H9 (cell line): ENCODE measurements around the gene MAPK8IP1. TPM values are rescaled to one million over a fixed set of nuclear protein-coding genes. Genes with fewer than 3 reads are reported as not detected.

Experiments
- DNase-seq: peaks from one replicate; pipeline ENCODE4 v3.0.0-alpha.2; 2017
- H2AFZ ChIP-seq: one replicate; pipeline ENCODE4 v1.6.1; 2013; ENCODE audit warnings: mild to moderate bottlenecking, low read length, control low read depth, moderate library complexity
- H2AK5ac ChIP-seq: 2 replicates; pipeline ENCODE4 v1.6.1; 2013; ENCODE audit warnings: low read length, control low read depth, mixed read lengths; ENCODE audit not compliant: insufficient read length
- H2BK120ac ChIP-seq: one replicate; pipeline ENCODE4 v1.6.1; 2013; ENCODE audit warnings: low read depth, mild to moderate bottlenecking, low read length, control low read depth, inconsistent platforms; ENCODE audit not compliant: poor library complexity, severe bottlenecking
- H2BK12ac ChIP-seq: 2 replicates; pipeline ENCODE4 v1.6.1; 2013; ENCODE audit warnings: low read length, control low read depth, mixed read lengths, low read depth; ENCODE audit not compliant: insufficient read length
- H2BK15ac ChIP-seq: 2 replicates; pipeline ENCODE4 v1.6.1; 2013; ENCODE audit warnings: low read depth, low read length, control low read depth
- H2BK20ac ChIP-seq: one replicate; pipeline ENCODE4 v1.6.1; 2013; ENCODE audit warnings: low read depth, mild to moderate bottlenecking, low read length, control low read depth, inconsistent platforms; ENCODE audit not compliant: poor library complexity, severe bottlenecking
- H2BK5ac ChIP-seq: 2 replicates; pipeline ENCODE4 v1.6.1; 2013; ENCODE audit warnings: low read length, control low read depth, mixed read lengths; ENCODE audit not compliant: insufficient read length
- H3K14ac ChIP-seq: 2 replicates; pipeline ENCODE4 v1.6.1; 2013; ENCODE audit warnings: low read length, control low read depth; ENCODE audit not compliant: insufficient read depth
- H3K18ac ChIP-seq: 2 replicates; pipeline ENCODE4 v1.6.1; 2013; ENCODE audit warnings: low read depth, mild to moderate bottlenecking, mixed read lengths, low read length, control low read depth; ENCODE audit not compliant: insufficient read length
- H3K23ac ChIP-seq: 2 replicates; pipeline ENCODE4 v1.6.1; 2013; ENCODE audit warnings: low read length, control low read depth, mixed read lengths, low read depth; ENCODE audit not compliant: insufficient read length
- H3K23me2 ChIP-seq: 2 replicates; pipeline ENCODE4 v1.6.1; 2013; ENCODE audit warnings: low read depth, mild to moderate bottlenecking, mixed read lengths, low read length, control low read depth; ENCODE audit not compliant: insufficient read length, poor library complexity, severe bottlenecking
- H3K27ac ChIP-seq: 2 replicates; pipeline ENCODE4 v1.5.1; 2013; ENCODE audit warnings: low read length, control low read depth, mixed read lengths, low read depth; ENCODE audit not compliant: insufficient read length
- H3K27me3 ChIP-seq: 2 replicates; pipeline ENCODE4 v1.6.1; 2013; ENCODE audit warnings: low read length, control low read depth, inconsistent platforms; ENCODE audit not compliant: insufficient read depth
- H3K4ac ChIP-seq: 2 replicates; pipeline ENCODE4 v1.6.1; 2013; ENCODE audit warnings: low read depth, mild to moderate bottlenecking, control low read depth, inconsistent platforms, low read length, moderate library complexity
- H3K4me1 ChIP-seq: 2 replicates; pipeline ENCODE4 v1.6.1; 2013; ENCODE audit warnings: low read length, control low read depth, inconsistent platforms; ENCODE audit not compliant: insufficient read depth
- H3K4me2 ChIP-seq: 2 replicates; pipeline ENCODE4 v1.6.1; 2013; ENCODE audit warnings: low read length, control low read depth, mixed read lengths; ENCODE audit not compliant: insufficient read length, insufficient read depth
- H3K56ac ChIP-seq: 2 replicates; pipeline ENCODE4 v1.6.1; 2013; ENCODE audit warnings: low read depth, mild to moderate bottlenecking, mixed read lengths, low read length, control low read depth; ENCODE audit not compliant: insufficient read length
- H3K79me1 ChIP-seq: 2 replicates; pipeline ENCODE4 v1.6.1; 2013; ENCODE audit warnings: low read depth, mild to moderate bottlenecking, moderate library complexity, low read length, control low read depth, inconsistent platforms; ENCODE audit not compliant: insufficient read depth, poor library complexity, severe bottlenecking
- H3K79me2 ChIP-seq: 2 replicates; pipeline ENCODE4 v1.6.1; 2013; ENCODE audit warnings: low read length, control low read depth, inconsistent platforms; ENCODE audit not compliant: insufficient read depth
- H3K9ac ChIP-seq: 2 replicates; pipeline ENCODE4 v1.6.1; 2013; ENCODE audit warnings: low read length, control low read depth, mixed read lengths; ENCODE audit not compliant: insufficient read length; ENCODE audit errors: extremely low read depth
- H3K9me3 ChIP-seq: one replicate; pipeline ENCODE4 v1.6.1; 2013; ENCODE audit warnings: low read depth, low read length, inconsistent platforms; ENCODE audit not compliant: control insufficient read depth
- H3T11ph ChIP-seq: one replicate; pipeline ENCODE4 v1.6.1; 2013; ENCODE audit warnings: mild to moderate bottlenecking, low read length, control low read depth, inconsistent platforms
- H4K20me1 ChIP-seq: one replicate; pipeline ENCODE4 v1.6.1; 2013; ENCODE audit not compliant: control insufficient read depth, insufficient read length, insufficient read depth
- H4K5ac ChIP-seq: 2 replicates; pipeline ENCODE4 v1.6.1; 2013; ENCODE audit warnings: low read depth, mild to moderate bottlenecking, mixed read lengths, low read length, control low read depth; ENCODE audit not compliant: insufficient read length
- H4K8ac ChIP-seq: replicated peaks from 2 replicates; pipeline ENCODE4 v1.6.1; 2013; ENCODE audit warnings: low read length, control low read depth, mixed read lengths, low read depth; ENCODE audit not compliant: insufficient read length
- H4K91ac ChIP-seq: 2 replicates; pipeline ENCODE4 v1.6.1; 2013; ENCODE audit warnings: low read depth, mild to moderate bottlenecking, moderate library complexity, mixed read lengths, low read length, control low read depth; ENCODE audit not compliant: insufficient read length
- H3K27ac Mint-ChIP-seq, 3 experiments: 2 replicates in 2 of 3; 3 replicates in 1 of 3; pipeline ENCODE4 v1.8.0; 2020 to 2021; ENCODE audit warnings: mixed read lengths in 3 of 3, mild to moderate bottlenecking in 1 of 3, moderate library complexity in 1 of 3
- H3K27me3 Mint-ChIP-seq: 2 replicates; pipeline ENCODE4 v1.8.0; 2021; ENCODE audit warnings: low read depth, mild to moderate bottlenecking, moderate library complexity, mixed read lengths
- H3K36me3 Mint-ChIP-seq, 3 experiments: 2 replicates in 2 of 3; 3 replicates in 1 of 3; pipeline ENCODE4 v1.8.0; 2020 to 2021; ENCODE audit warnings: low read depth in 3 of 3, mixed read lengths in 3 of 3; ENCODE audit not compliant: insufficient read depth in 1 of 3
- H3K4me1 Mint-ChIP-seq, 2 experiments: 2 replicates each; pipeline ENCODE4 v1.8.0; 2020; ENCODE audit warnings: mixed read lengths in 2 of 2
- H3K4me3 Mint-ChIP-seq, 2 experiments: 2 replicates in 1 of 2; 3 replicates in 1 of 2; pipeline ENCODE4 v1.8.0; 2020 to 2021; ENCODE audit warnings: mild to moderate bottlenecking in 2 of 2, mixed read lengths in 2 of 2, moderate library complexity in 1 of 2
- H3K9me3 Mint-ChIP-seq, 2 experiments: 2 replicates in 1 of 2; 3 replicates in 1 of 2; pipeline ENCODE4 v1.8.0; 2020; ENCODE audit warnings: mild to moderate bottlenecking in 2 of 2, mixed read lengths in 2 of 2, moderate library complexity in 1 of 2
- WGBS: extraction: QIAGEN DNeasy Blood & Tissue Kit; methylation state at CpG from one replicate; pipeline ENCODE4 v1.1.7; 2013; ENCODE audit warnings: missing lambda C conversion rate, low lambda C conversion rate, mixed read lengths; ENCODE audit not compliant: insufficient read length; ENCODE audit errors: extremely low coverage; 5-methylcytosine and 5-hydroxymethylcytosine counted together
- total RNA-seq: library from RNA; stranded (reverse); gene quantifications from 2 replicates; pipeline ENCODE4 v1.2.1, GENCODE V29; 2021
- TF ChIP-seq, protein P1 (sequence below): fragments of 200-600 bp; sonication (generic); conservative IDR thresholded peaks from 3 replicates; pipeline ENCODE4 v1.8.0; 2021; ENCODE audit warnings: antibody characterized with exemption, mild to moderate bottlenecking

MAPK8IP1 gene
- total RNA-seq, 1 experiment from 2014 or later, result 30.2 TPM

DNA sequence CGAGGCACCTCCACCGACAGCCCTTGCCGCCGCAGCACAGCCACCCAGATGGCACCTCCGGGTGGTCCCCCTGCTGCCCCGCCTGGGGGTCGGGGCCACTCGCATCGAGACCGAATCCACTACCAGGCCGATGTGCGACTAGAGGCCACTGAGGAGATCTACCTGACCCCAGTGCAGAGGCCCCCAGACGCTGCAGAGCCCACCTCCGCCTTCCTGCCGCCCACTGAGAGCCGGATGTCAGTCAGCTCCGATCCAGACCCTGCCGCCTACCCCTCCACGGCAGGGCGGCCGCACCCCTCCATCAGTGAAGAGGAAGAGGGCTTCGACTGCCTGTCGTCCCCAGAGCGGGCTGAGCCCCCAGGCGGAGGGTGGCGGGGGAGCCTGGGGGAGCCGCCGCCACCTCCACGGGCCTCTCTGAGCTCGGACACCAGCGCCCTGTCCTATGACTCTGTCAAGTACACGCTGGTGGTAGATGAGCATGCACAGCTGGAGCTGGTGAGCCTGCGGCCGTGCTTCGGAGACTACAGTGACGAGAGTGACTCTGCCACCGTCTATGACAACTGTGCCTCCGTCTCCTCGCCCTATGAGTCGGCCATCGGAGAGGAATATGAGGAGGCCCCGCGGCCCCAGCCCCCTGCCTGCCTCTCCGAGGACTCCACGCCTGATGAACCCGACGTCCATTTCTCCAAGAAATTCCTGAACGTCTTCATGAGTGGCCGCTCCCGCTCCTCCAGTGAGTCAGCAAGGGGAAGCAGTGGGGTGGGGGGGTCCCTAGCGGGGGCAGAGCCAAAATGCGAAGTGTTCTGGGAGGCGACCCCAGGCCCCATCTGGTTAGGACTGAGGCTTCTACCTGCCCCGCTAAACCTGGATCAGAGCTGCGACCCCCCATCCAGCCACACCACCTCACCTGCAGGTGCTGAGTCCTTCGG is 17.3 kb downstream of the MAPK8IP1 start:
- Histone ChIP-seq H4K20me1 (no peaks in the 10 kb centered on the region), H3K9ac (no peak overlapping the region), H2BK12ac (no peak overlapping the region), H2BK120ac (no peak overlapping the region), H3K9me3 (no peaks in the 10 kb centered on the region), H4K5ac (no peak overlapping the region), H3K79me1 (no peaks in the 10 kb centered on the region), H3K56ac (no peak overlapping the region), H4K91ac (no peak overlapping the region), H2BK5ac (no peak overlapping the region), H3K4me1 (no peaks in the 10 kb centered on the region), H3K23me2 (peaks cover 10% of the 10 kb centered on the region), H3K4me2 (no peak overlapping the region), H3K79me2 (no peaks in the 10 kb centered on the region), H2AFZ (no peak overlapping the region), H3T11ph (no peak overlapping the region), H3K18ac (no peak overlapping the region), H2BK20ac (no peak overlapping the region), H4K8ac (no peak overlapping the region), H3K14ac (no peak overlapping the region), H3K4ac (no peak overlapping the region), H3K27me3 (no peaks in the 10 kb centered on the region; the same call in 1 of the 2 replicates), H3K23ac (no peak overlapping the region), H2BK15ac (no peak overlapping the region), H3K27ac (no peak overlapping the region), H2AK5ac (no peak overlapping the region)
- Mint-ChIP-seq H3K27ac (no peak overlapping the region; a peak in 1 of 7 replicates), H3K27me3 (peaks cover 6% of the 10 kb centered on the region), H3K4me1 (peaks cover 11 to 18% of the 10 kb centered on the region in 2 experiments), H3K36me3 (peaks cover 10 to 36% (median 19%) of the 10 kb centered on the region in 3 experiments), H3K4me3 (no peak overlapping the region), H3K9me3 (no peaks in the 10 kb centered on the region)
- no CpG with 5 or more reads among the region's 56 CpGs for WGBS
- TF ChIP-seq, protein P1, sequence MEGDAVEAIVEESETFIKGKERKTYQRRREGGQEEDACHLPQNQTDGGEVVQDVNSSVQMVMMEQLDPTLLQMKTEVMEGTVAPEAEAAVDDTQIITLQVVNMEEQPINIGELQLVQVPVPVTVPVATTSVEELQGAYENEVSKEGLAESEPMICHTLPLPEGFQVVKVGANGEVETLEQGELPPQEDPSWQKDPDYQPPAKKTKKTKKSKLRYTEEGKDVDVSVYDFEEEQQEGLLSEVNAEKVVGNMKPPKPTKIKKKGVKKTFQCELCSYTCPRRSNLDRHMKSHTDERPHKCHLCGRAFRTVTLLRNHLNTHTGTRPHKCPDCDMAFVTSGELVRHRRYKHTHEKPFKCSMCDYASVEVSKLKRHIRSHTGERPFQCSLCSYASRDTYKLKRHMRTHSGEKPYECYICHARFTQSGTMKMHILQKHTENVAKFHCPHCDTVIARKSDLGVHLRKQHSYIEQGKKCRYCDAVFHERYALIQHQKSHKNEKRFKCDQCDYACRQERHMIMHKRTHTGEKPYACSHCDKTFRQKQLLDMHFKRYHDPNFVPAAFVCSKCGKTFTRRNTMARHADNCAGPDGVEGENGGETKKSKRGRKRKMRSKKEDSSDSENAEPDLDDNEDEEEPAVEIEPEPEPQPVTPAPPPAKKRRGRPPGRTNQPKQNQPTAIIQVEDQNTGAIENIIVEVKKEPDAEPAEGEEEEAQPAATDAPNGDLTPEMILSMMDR, result no peak
- DNase-seq, result no peak
